Muscle of back (tissue), 11 donors: ENCODE data around the gene CRYGA. TPM values are rescaled to one million over a fixed set of nuclear protein-coding genes. Genes with fewer than 3 reads are reported as not detected.
"Not testable (repeated sequence)": the region's sequence is repeated elsewhere in the genome, so short reads cannot be mapped to it uniquely, and the experiment has no call there.

ENCODE experiments used
- DNase-seq, 3 donors: peaks; one replicate each; pipeline versions ENCODE4 v3.0.0 to v3.0.0-alpha.2; 2013
- polyA plus RNA-seq, 10 donors: library from polyadenylated mRNA; unstranded; fragments of 120-200 nt; gene quantifications; one replicate each; pipeline ENCODE4 v1.2.1, GENCODE V29; 2013; ENCODE audit not compliant: insufficient read length in 10 of 10

The CRYGA gene
- polyA plus RNA-seq, 10 donors: not detected

- DNase-seq: no peak
Measured at GRCh38 chr2:208127090-208127489, 36.3 kb downstream of the CRYGA start.

- DNase-seq: no peak
Measured at GRCh38 chr2:208125251-208125650, 38.1 kb downstream of the CRYGA start.

DNA sequence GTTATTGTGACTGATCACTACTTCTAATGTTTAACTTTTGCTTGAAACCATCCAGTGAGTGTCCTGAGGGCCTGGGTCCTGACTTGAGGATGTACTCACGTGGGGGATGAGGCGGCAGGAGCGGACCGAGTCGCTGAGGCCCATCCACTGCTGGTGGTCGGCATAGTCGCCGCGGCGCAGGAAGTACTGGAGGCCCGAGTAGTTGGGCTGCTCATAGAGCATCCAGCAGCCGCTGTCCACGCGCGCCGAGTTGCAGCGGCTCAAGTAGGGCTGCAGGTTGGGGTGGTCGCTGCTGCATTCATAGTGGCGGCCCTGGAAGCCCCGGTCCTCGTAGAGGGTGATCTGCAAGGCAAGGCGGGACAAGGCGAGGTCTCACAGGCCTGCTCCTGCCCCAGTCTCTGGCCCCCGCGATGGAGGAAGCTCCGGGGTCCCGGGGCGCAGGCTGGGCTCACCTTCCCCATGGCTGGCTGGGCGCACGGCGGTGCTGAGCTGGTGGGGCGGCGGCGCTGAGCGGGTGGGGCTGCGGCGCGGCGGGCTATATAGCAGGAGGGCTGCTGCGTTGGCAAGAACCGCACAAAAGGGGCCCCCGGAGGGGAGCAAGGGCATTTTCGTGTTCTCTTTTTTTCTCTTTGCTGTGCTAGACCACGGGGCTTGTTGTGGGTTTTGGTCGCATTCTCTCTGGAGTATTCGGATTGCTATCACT is 39.2 kb downstream of the CRYGA start, which contains the start of gene CRYGD:
Gene CRYGD (minus strand): TSS at position 512 of the 703 bp plus-strand sequence. CDS start 51 bp downstream, at position 461.
- peak in 1 of 3 donors; percentile 20 for DNase-seq

- DNase-seq: no peak
Measured at GRCh38 chr2:208122248-208122647, 41.1 kb downstream of the CRYGA start.

GRCh38 chr2:208118918-208119317 is 44.5 kb downstream of the CRYGA start:
- DNase-seq: no peak

DNA sequence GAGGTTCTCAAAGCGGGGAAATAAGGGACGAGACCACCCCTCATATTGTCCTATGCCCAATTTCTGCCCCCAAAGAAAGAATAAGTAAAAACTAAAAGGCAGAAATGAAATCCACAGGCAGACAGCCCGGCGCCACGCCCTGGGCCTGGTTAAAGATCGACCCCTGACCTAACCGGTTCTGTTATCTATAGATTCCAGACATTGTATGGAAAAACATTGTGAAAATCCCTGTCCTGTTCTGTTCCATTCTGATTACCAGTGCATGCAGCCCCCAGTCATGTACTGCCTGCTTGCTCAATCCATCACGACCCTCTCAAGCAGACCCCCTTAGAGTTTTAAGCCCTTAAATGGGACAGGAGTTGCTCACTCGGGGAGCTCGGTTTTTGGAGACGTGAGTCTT is 46.0 kb downstream of the CRYGA start:
- DNase-seq: not testable (repeated sequence)

GRCh38 chr2:208112969-208113368 is 50.4 kb downstream of the CRYGA start:
- no peak for DNase-seq

GRCh38 chr2:208112273-208112745 is 51.1 kb downstream of the CRYGA start:
- not testable (repeated sequence) for DNase-seq

Other genes starting within 250 kb of the CRYGA start
- 1 to 10 TPM; 5.3 to 8.9 (median 7.1) TPM for gene PLEKHM3, start 138.1 kb downstream of the CRYGA start, polyA plus RNA-seq
- gene CRYGD, start 39.1 kb downstream of the CRYGA start, polyA plus RNA-seq: not detected
- gene CRYGC, start 33.8 kb downstream of the CRYGA start, polyA plus RNA-seq: not detected
- gene CRYGB, start 17.4 kb downstream of the CRYGA start, polyA plus RNA-seq: not detected
- gene C2orf80, start 26.4 kb upstream of the CRYGA start, polyA plus RNA-seq: not detected
- 10 to 100 TPM; 33.1 to 45.9 (median 40.1) TPM for gene IDH1, start 91.5 kb upstream of the CRYGA start, polyA plus RNA-seq
- gene PIKFYVE, start 102.7 kb upstream of the CRYGA start, polyA plus RNA-seq: 10 to 100 TPM; 12.2 to 23.1 (median 17.4) TPM
- 1 to 10 TPM in 1 of 10 donors, under 1 TPM in 6, not detected in 3; 0.12 to 1.2 (median 0.43) TPM for gene PTH2R, start 243.2 kb upstream of the CRYGA start, polyA plus RNA-seq